HCT116 (cell line): ENCODE measurements around the gene ZNF318. TPM values are rescaled to one million over a fixed set of nuclear protein-coding genes. Genes with fewer than 3 reads are reported as not detected.
A peak's percentile ranks its signal among the peaks of the same experiment; 100 is the strongest.

Experiments
- ATAC-seq: fragments of 200-7000 bp; cut with Tn5 transposase; 2 replicates; pipeline ENCODE4 v1.9.1; 2020; ENCODE audit warnings: mild to moderate bottlenecking, moderate library complexity
- BruUV-seq: library from RNA; stranded (reverse); fragments of 400-500 nt; replicated peaks from 2 replicates; lab custom pipeline; 2021; lab: Mats Ljungman, UMichigan
- CTCF ChIA-PET: fragments of 300-600 bp; sonication (Branson Sonifier 250); formaldehyde crosslinking; loops from one replicate; lab custom pipeline; 2021; ENCODE audit warnings: antibody characterized with exemption; lab: Charles Lee
- POLR2A ChIA-PET: fragments of 300-600, 350-600 bp; sonication (Branson Sonifier 250); formaldehyde crosslinking; loops from one replicate; lab custom pipeline; 2021; ENCODE audit warnings: antibody characterized with exemption; lab: Charles Lee
- RAD21 ChIA-PET, 2 experiments: fragments of 300-600 bp; sonication (Branson Sonifier 250); formaldehyde crosslinking; loops; one replicate each; lab custom pipeline; 2023; ENCODE audit warnings: low total read pairs in 2 of 2; ENCODE audit not compliant: uncharacterized antibody in 2 of 2, unreplicated experiment in 2 of 2, low non-redundant PET in 1 of 2; lab: Charles Lee
- DNase-seq: peaks from one replicate; pipeline ENCODE4 v3.0.0-alpha.2; 2010; ENCODE audit warnings: low read depth, low spot score
- H2AFZ ChIP-seq: fragments of 200-600 bp; shearing (Covaris generic), sonication (generic); 2 replicates; pipeline ENCODE4 v1.6.1; 2017; ENCODE audit warnings: low read depth, mixed run types, mixed read lengths, antibody characterized with exemption, low read length; ENCODE audit not compliant: poor library complexity, severe bottlenecking
- H3K27ac ChIP-seq: 2 replicates; pipeline ENCODE4 v1.5.1; 2012; ENCODE audit warnings: low read depth, low read length
- H3K27me3 ChIP-seq: fragments of 200-600 bp; sonication (generic); 2 replicates; pipeline ENCODE4 v1.6.1; 2016; ENCODE audit warnings: mixed run types, low read length, mixed read lengths; ENCODE audit not compliant: insufficient read depth
- H3K36me3 ChIP-seq, 2 experiments: fragments of 200-500 bp in 1 of 2; fragments of 200-600 bp in 1 of 2; sonication (Bioruptor generic) in 1 of 2; sonication (generic) in 1 of 2; 2 replicates each; pipeline versions ENCODE4 v1.5.1 to v1.6.1; 2014 to 2016; ENCODE audit warnings: low read length in 2 of 2, inconsistent platforms in 1 of 2, mixed read lengths in 1 of 2, mixed run types in 1 of 2; ENCODE audit not compliant: insufficient read depth in 2 of 2, control insufficient read depth in 1 of 2
- H3K4me1 ChIP-seq, 2 experiments: fragments of 200-600 bp in 1 of 2; sonication (generic) in 1 of 2; 2 replicates each; pipeline versions ENCODE4 v1.5.1 to v1.6.1; 2012 to 2017; ENCODE audit warnings: low read length in 2 of 2, inconsistent platforms in 1 of 2, mild to moderate bottlenecking in 1 of 2, mixed read lengths in 1 of 2, mixed run types in 1 of 2, moderate library complexity in 1 of 2; ENCODE audit not compliant: insufficient read depth in 2 of 2, control insufficient read depth in 1 of 2
- H3K4me2 ChIP-seq: fragments of 200-600 bp; sonication (generic); 2 replicates; pipeline ENCODE4 v1.6.1; 2017; ENCODE audit warnings: mixed run types, low read length, mixed read lengths
- H3K4me3 ChIP-seq, 2 experiments: fragments of 200-600 bp in 1 of 2; sonication (generic) in 1 of 2; replicated peaks in 1 of 2; 2 replicates each; pipeline ENCODE4 v1.5.1; 2011 to 2016; ENCODE audit warnings: low read length in 2 of 2, control low read depth in 1 of 2, low read depth in 1 of 2, mild to moderate bottlenecking in 1 of 2, mixed read lengths in 1 of 2, mixed run types in 1 of 2
- H3K79me2 ChIP-seq: fragments of 200-600 bp; sonication (generic); 2 replicates; pipeline ENCODE4 v1.6.1; 2017; ENCODE audit warnings: mild to moderate bottlenecking, mixed run types, low read length, moderate library complexity, mixed read lengths; ENCODE audit not compliant: insufficient read depth
- H3K9ac ChIP-seq: fragments of 200-600 bp; sonication (generic); 2 replicates; pipeline ENCODE4 v1.6.1; 2016; ENCODE audit warnings: low read length, mixed read lengths
- H3K9me2 ChIP-seq: fragments of 200-600 bp; sonication (generic), shearing (Covaris generic); 2 replicates; pipeline ENCODE4 v1.6.1; 2017; ENCODE audit warnings: mixed run types, mild to moderate bottlenecking, moderate library complexity; ENCODE audit not compliant: insufficient read depth
- H3K9me3 ChIP-seq, 2 experiments: fragments of 200-500 bp in 1 of 2; fragments of 200-600 bp in 1 of 2; sonication (Bioruptor generic) in 1 of 2; sonication (generic) in 1 of 2; 2 replicates each; pipeline ENCODE4 v1.6.1; 2014 to 2017; ENCODE audit warnings: low read length in 2 of 2, mixed read lengths in 2 of 2, inconsistent platforms in 1 of 2, low read depth in 1 of 2, mild to moderate bottlenecking in 1 of 2, mixed run types in 1 of 2, moderate library complexity in 1 of 2; ENCODE audit not compliant: control insufficient read depth in 1 of 2, insufficient read depth in 1 of 2
- H4K20me1 ChIP-seq: fragments of 200-600 bp; sonication (generic), shearing (Covaris generic); 2 replicates; pipeline ENCODE4 v1.6.1; 2017; ENCODE audit warnings: mixed run types, mild to moderate bottlenecking, moderate library complexity; ENCODE audit not compliant: insufficient read depth
- ELF1 ChIP-seq: IDR thresholded peaks from 2 replicates; pipeline ENCODE4 v1.6.1; 2012; ENCODE audit warnings: low read depth, borderline replicate concordance
- FOSL1 ChIP-seq: IDR thresholded peaks from 2 replicates; pipeline ENCODE4 v1.6.1; 2012; ENCODE audit warnings: low read depth
- RAD21 ChIP-seq: IDR thresholded peaks from 2 replicates; pipeline ENCODE4 v1.6.1; 2012; ENCODE audit warnings: low read depth, mild to moderate bottlenecking
- ZBTB33 ChIP-seq: IDR thresholded peaks from 2 replicates; pipeline ENCODE4 v1.6.1; 2011; ENCODE audit warnings: mild to moderate bottlenecking, low read length, moderate library complexity; ENCODE audit not compliant: insufficient replicate concordance; ENCODE audit errors: extremely low read depth
- ZFX ChIP-seq: fragments of 450-650 bp; IDR thresholded peaks from 2 replicates; pipeline ENCODE4 v1.6.1; 2017
- intact Hi-C: fragments of 100-400 bp; cut with micrococcal nuclease; formaldehyde crosslinking; loops from 2 replicates; pipeline ENCODE4 v1.10.0; 2022
- total RNA-seq: library from RNA; stranded (reverse); gene quantifications from one replicate; pipeline ENCODE4 v1.2.1, GENCODE V29; 2021; ENCODE audit not compliant: unreplicated experiment
- TF ChIP-seq, protein P1 (sequence below), 3 experiments: fragments of 200-600 bp in 1 of 3; sonication (generic) in 1 of 3; IDR thresholded peaks in 2 of 3; conservative IDR thresholded peaks in 1 of 3; 2 replicates each; pipeline ENCODE4 v1.5.1; 2012 to 2017; ENCODE audit warnings: low read depth in 2 of 3, low read length in 2 of 3, antibody characterized with exemption in 1 of 3, borderline replicate concordance in 1 of 3, control low read depth in 1 of 3, mild to moderate bottlenecking in 1 of 3, mixed read lengths in 1 of 3, mixed run types in 1 of 3, moderate library complexity in 1 of 3; ENCODE audit not compliant: insufficient read depth in 1 of 3

Gene ZNF318
- total RNA-seq, 1 experiment from 2014 or later: 15.2 TPM

DNA sequence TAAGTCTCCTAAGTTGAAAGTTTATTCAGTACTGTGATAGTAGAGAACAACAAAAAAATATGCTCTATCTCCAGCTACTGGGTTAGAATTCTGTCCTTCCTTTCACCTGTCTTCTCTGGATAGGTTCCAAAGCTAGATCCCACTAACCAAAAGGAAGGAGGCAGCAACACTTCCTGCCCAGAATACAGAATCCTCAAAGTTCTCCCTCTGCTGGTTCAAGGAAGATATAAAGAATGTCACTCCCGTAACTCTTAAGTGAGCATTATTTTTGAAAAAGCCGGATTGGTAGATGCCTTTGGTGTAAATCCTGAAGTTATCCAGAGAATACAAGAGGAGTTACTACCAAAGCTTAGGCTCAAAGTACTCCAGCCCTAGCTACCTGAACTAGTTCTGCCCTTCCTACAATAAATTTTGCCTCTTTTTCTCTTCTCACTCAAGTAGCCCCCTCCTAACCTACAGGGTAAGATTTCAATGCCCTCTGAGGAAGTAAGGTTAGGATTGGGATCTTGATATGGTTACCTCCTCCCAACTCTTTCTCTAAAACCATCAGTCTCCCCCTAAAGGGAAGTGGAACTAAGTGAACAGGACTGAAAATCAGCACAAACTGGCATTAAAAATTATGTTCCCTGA, 34.9 kb downstream of the ZNF318 start:
- intact Hi-C loops: loop anchor here (1.0 kb wide), 2 partner anchors 71 to 433 kb away; no protein-coding TSS in a partner anchor
- Histone ChIP-seq H3K36me3 (peaks cover 0 to under 1% of the 10 kb centered on the region in 2 experiments; a peak in 2 of 4 replicates), H3K27ac (no peak overlapping the region), H3K4me3 (no peak overlapping the region), H3K9me2 (no peaks in the 10 kb centered on the region), H3K27me3 (no peaks in the 10 kb centered on the region), H3K9me3 (no peaks in the 10 kb centered on the region), H3K4me1 (peaks cover 4 to 6% of the 10 kb centered on the region in 2 experiments; a peak in 3 of 4 replicates), H3K9ac (no peak overlapping the region), H3K4me2 (peak overlapping the region; percentile 2; the same call in 1 of the 2 replicates), H3K79me2 (no peaks in the 10 kb centered on the region), H2AFZ (peak overlapping the region; percentile 27), H4K20me1 (no peaks in the 10 kb centered on the region)
- ChIA-PET CTCF (interaction anchor here (0.7 to 2.9 kb wide), 16 partner anchors 10 to 434 kb away, joined by 3 to 16 read pairs (median 4); partner anchors contain the start of genes CNPY3 and ZNF318), RAD21 (interaction anchor here (0.5 to 0.7 kb wide), 4 partner anchors 61 to 169 kb away, joined by 3 to 5 read pairs (median 3); no protein-coding TSS in a partner anchor), POLR2A (no interaction called here)
- ATAC-seq (peak; percentile 98), DNase-seq (peak; percentile 68)
- TF ChIP-seq ZFX: no peak
- TF ChIP-seq, protein P1, sequence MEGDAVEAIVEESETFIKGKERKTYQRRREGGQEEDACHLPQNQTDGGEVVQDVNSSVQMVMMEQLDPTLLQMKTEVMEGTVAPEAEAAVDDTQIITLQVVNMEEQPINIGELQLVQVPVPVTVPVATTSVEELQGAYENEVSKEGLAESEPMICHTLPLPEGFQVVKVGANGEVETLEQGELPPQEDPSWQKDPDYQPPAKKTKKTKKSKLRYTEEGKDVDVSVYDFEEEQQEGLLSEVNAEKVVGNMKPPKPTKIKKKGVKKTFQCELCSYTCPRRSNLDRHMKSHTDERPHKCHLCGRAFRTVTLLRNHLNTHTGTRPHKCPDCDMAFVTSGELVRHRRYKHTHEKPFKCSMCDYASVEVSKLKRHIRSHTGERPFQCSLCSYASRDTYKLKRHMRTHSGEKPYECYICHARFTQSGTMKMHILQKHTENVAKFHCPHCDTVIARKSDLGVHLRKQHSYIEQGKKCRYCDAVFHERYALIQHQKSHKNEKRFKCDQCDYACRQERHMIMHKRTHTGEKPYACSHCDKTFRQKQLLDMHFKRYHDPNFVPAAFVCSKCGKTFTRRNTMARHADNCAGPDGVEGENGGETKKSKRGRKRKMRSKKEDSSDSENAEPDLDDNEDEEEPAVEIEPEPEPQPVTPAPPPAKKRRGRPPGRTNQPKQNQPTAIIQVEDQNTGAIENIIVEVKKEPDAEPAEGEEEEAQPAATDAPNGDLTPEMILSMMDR (IDR thresholded peaks at IDR 0.05 in 2 of 3, conservative IDR thresholded peaks at IDR 0.05 in 1 of 3; ENCODE audit: borderline replicate concordance in 1 of 3, insufficient read depth in 1 of 3, low read depth in 2 of 3, low read length in 2 of 3): peak; percentile 60 to 79 (median 60); a peak in 5 of 6 replicates
- TF ChIP-seq ELF1: peak; percentile 41
- no peak for TF ChIP-seq ZBTB33
- peak; percentile 67 for TF ChIP-seq RAD21
- no peak for TF ChIP-seq FOSL1
- no TSS peak for BruUV-seq
